Endothelial cell of umbilical vein (primary cell): ENCODE data around the gene CENPB. TPM values are rescaled to one million over a fixed set of nuclear protein-coding genes. Genes with fewer than 3 reads are reported as not detected.

Experiments
- BruUV-seq: library from RNA; stranded (reverse); fragments of 400-500 nt; replicated peaks from 2 replicates; lab custom pipeline; 2021; lab: Mats Ljungman, UMichigan
- CTCF ChIA-PET: fragments of 300-600, 350-600 bp; sonication (Branson Sonifier 250); formaldehyde crosslinking; loops from one replicate; lab custom pipeline; 2021; ENCODE audit warnings: antibody characterized with exemption, inconsistent platforms; lab: Charles Lee
- POLR2A ChIA-PET: fragments of 300-600, 350-600 bp; sonication (Branson Sonifier 250); formaldehyde crosslinking; loops from one replicate; lab custom pipeline; 2021; ENCODE audit warnings: antibody characterized with exemption, inconsistent platforms; lab: Charles Lee
- DNase-seq: peaks from one replicate; pipeline ENCODE4 v3.0.0-alpha.2; 2011; ENCODE audit warnings: low read depth, low spot score
- FAIRE-seq: peaks from 2 replicates; lab custom pipeline; 2011; peaks lifted over from hg19 to GRCh38; lab: Jason Lieb, UNC
- H2AFZ ChIP-seq: 2 replicates; pipeline ENCODE4 v1.6.0; 2012; ENCODE audit warnings: low read depth, low read length, control low read depth, inconsistent platforms
- H3K27ac ChIP-seq: 2 replicates; pipeline ENCODE4 v1.5.1; 2011; ENCODE audit warnings: low read depth, mild to moderate bottlenecking, control low read depth, low read length, moderate library complexity; ENCODE audit not compliant: insufficient read depth
- H3K27me3 ChIP-seq, 2 experiments: 2 replicates each; pipeline versions ENCODE4 v1.6.0 to v1.6.1; 2011; ENCODE audit warnings: low read length in 2 of 2, mixed read lengths in 1 of 2; ENCODE audit not compliant: control insufficient read depth in 2 of 2, insufficient read depth in 2 of 2
- H3K36me3 ChIP-seq, 2 experiments: 2 replicates in 1 of 2; 3 replicates in 1 of 2; pipeline ENCODE4 v1.5.1; 2011; ENCODE audit warnings: low read length in 2 of 2, mild to moderate bottlenecking in 1 of 2, moderate library complexity in 1 of 2; ENCODE audit not compliant: control insufficient read depth in 2 of 2, insufficient read depth in 2 of 2; ENCODE audit errors: extremely low read depth in 1 of 2
- H3K4me1 ChIP-seq: 3 replicates; pipeline ENCODE4 v1.5.1; 2011; ENCODE audit warnings: mild to moderate bottlenecking, low read length; ENCODE audit not compliant: control insufficient read depth, insufficient read depth; ENCODE audit errors: extremely low read depth
- H3K4me2 ChIP-seq: 2 replicates; pipeline ENCODE4 v1.6.1; 2011; ENCODE audit warnings: low read length, control low read depth, mixed read lengths; ENCODE audit not compliant: insufficient read depth
- H3K4me3 ChIP-seq, 3 experiments: fragments of 200-600 bp in 1 of 3; sonication (generic), shearing (Covaris generic) in 1 of 3; replicated peaks in 1 of 3; 2 replicates each; pipeline ENCODE4 v1.5.1; 2011 to 2016; ENCODE audit warnings: control low read depth in 3 of 3, low read length in 3 of 3, mild to moderate bottlenecking in 2 of 3, inconsistent platforms in 1 of 3, low read depth in 1 of 3, moderate library complexity in 1 of 3; ENCODE audit not compliant: insufficient read depth in 1 of 3
- H3K79me2 ChIP-seq: 2 replicates; pipeline ENCODE4 v1.6.0; 2012; ENCODE audit warnings: low read length, inconsistent platforms; ENCODE audit not compliant: control insufficient read depth, insufficient read depth
- H3K9ac ChIP-seq: replicated peaks from 2 replicates; pipeline ENCODE3; 2011; ENCODE audit warnings: low read length, control low read depth; ENCODE audit not compliant: insufficient read depth; ENCODE audit errors: extremely low read depth
- H3K9me1 ChIP-seq: replicated peaks from 3 replicates; pipeline ENCODE4 v1.6.0; 2011; ENCODE audit warnings: mild to moderate bottlenecking, low read length; ENCODE audit not compliant: control insufficient read depth, insufficient read depth; ENCODE audit errors: extremely low read depth
- H3K9me3 ChIP-seq: replicated peaks from 2 replicates; pipeline ENCODE4 v1.5.1; 2012; ENCODE audit warnings: low read length, inconsistent platforms; ENCODE audit not compliant: control insufficient read depth, insufficient read depth
- H4K20me1 ChIP-seq: replicated peaks from 2 replicates; pipeline ENCODE3; 2011; ENCODE audit warnings: mild to moderate bottlenecking, low read length; ENCODE audit not compliant: control insufficient read depth, insufficient read depth; ENCODE audit errors: extremely low read depth
- FOS ChIP-seq: IDR thresholded peaks from 2 replicates; pipeline ENCODE4 v1.6.1; 2011; ENCODE audit warnings: mild to moderate bottlenecking, low read length, moderate library complexity, borderline replicate concordance; ENCODE audit not compliant: insufficient read depth
- JUN ChIP-seq: IDR thresholded peaks from 2 replicates; pipeline ENCODE4 v1.6.1; 2011; ENCODE audit warnings: borderline replicate concordance, low read depth; ENCODE audit not compliant: insufficient read length, insufficient read depth
- dilution Hi-C: fragments of 300-500 bp; cut with MboI; formaldehyde crosslinking; loops from one replicate; pipeline ENCODE4 v1.15.0; 2019; ENCODE audit warnings: low sequenced_read_pairs; ENCODE audit not compliant: extremely low pct_ligation_motif_present
- intact Hi-C: fragments of 100-400 bp; cut with micrococcal nuclease; formaldehyde crosslinking; loops from one replicate; pipeline ENCODE4 v1.10.0; 2022
- polyA plus RNA-seq, 4 experiments: library from polyadenylated mRNA; depleted of rRNA in 3 of 4; stranded (reverse) in 3 of 4; unstranded in 1 of 4; fragments of >200 nt; gene quantifications; 2 replicates each; pipeline versions ENCODE4 v1.2.1 to v1.2.3, GENCODE V29; 2011 to 2012; ENCODE audit warnings: missing spikeins in 1 of 4
- total RNA-seq: library from RNA; stranded (reverse); gene quantifications from 2 replicates; pipeline ENCODE4 v1.2.3, GENCODE V29; 2021
- TF ChIP-seq, protein P1 (sequence below), 2 donors: IDR thresholded peaks; 1 replicate in 1 of 2; 2 replicates in 1 of 2; pipeline ENCODE4 v1.5.1; 2011; ENCODE audit warnings: low read length in 2 of 2, mild to moderate bottlenecking in 2 of 2, moderate library complexity in 2 of 2, control low read depth in 1 of 2, inconsistent platforms in 1 of 2, low read depth in 1 of 2; ENCODE audit not compliant: insufficient read depth in 1 of 2; ENCODE audit errors: extremely low read depth in 1 of 2

The CENPB gene
- total and polyA plus RNA-seq, 2 donors (not counting 3 experiments of a cell fraction or from before 2014, with no cell fraction given), result 30.4 to 90.3 TPM

DNA sequence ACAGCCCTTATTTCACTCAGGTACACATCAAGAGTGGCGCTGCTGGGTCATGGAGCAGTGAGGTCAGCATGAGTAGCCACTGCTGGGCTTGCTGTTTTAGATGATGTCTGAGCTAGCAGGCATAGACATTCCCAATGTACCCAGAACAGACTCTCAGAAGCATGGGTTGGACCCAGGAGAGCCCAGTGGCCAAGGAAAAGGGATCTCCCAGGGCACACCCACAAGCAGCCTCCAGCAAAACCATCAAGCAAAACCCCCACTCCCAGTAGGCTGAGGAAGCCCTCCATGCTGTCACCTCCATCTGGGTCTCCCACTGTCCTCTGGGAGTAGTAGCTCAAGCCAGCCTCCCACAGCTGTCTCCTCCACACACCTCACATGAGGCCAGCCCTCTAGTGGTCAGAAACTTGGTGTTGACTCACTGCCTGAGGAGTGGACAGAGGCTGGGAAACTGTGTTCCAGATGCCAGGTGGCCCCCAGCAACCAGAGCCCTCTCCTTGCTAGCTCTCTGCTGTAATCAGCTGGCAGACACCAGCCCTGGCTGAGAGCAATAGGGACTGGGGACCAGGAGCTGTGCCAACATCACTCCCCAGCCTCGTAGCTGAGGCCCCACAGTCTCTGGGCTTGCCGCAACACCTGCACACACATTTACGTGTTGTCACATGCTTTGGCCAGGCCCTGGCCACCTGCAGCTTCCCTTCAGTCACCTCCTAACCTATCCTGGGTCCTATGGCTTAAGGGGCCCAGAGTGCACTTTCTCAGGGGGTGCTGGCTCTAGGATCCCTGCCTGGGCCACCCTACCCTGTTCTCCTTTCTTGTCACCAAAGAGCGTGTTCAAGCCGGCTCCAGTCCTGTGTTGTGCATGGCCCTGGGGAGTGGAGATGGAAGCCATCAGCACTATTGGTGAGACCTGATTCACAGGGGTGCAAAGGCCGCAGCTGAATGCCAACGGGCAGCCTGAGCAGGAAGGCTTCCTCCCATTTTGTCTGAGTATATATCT, 31.9 kb upstream of the CENPB start:
- H3K9me1 ChIP-seq, result no peaks in the 10 kb centered on the region
- TF ChIP-seq, protein P1, sequence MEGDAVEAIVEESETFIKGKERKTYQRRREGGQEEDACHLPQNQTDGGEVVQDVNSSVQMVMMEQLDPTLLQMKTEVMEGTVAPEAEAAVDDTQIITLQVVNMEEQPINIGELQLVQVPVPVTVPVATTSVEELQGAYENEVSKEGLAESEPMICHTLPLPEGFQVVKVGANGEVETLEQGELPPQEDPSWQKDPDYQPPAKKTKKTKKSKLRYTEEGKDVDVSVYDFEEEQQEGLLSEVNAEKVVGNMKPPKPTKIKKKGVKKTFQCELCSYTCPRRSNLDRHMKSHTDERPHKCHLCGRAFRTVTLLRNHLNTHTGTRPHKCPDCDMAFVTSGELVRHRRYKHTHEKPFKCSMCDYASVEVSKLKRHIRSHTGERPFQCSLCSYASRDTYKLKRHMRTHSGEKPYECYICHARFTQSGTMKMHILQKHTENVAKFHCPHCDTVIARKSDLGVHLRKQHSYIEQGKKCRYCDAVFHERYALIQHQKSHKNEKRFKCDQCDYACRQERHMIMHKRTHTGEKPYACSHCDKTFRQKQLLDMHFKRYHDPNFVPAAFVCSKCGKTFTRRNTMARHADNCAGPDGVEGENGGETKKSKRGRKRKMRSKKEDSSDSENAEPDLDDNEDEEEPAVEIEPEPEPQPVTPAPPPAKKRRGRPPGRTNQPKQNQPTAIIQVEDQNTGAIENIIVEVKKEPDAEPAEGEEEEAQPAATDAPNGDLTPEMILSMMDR (IDR thresholded peaks at IDR 0.05; ENCODE audit: extremely low read depth in 1 of 2, insufficient read depth in 1 of 2, low read depth in 1 of 2, low read length in 2 of 2), result peak; percentile 80 to 81
- no peak for TF ChIP-seq JUN
- peak; percentile 22 for TF ChIP-seq FOS
- dilution Hi-C loops, result no loop called here
- ChIA-PET CTCF (interaction anchor here (0.6 to 5.1 kb wide), 21 partner anchors 17 to 1001 kb away, joined by 3 to 214 read pairs (median 8); partner anchors contain the start of genes ADISSP, CDC25B, CENPB and SPEF1), POLR2A (interaction anchor here (0.7 to 1.0 kb wide), 4 partner anchors 31 to 1014 kb away, joined by 3 to 7 read pairs (median 5); partner anchors contain the start of gene CENPB)
- no peaks in the 10 kb centered on the region for H4K20me1 ChIP-seq
- intact Hi-C loops, result loop anchor here (1.0 kb wide), 1 partner anchor 65 kb away; no protein-coding TSS in a partner anchor
- no TSS peak for BruUV-seq
- H3K79me2 ChIP-seq, result peaks cover 4% of the 10 kb centered on the region
- H3K4me1 ChIP-seq, result peaks cover 7% of the 10 kb centered on the region
- H3K4me3 ChIP-seq, result no peak overlapping the region
- peaks cover 0 to 2% of the 10 kb centered on the region in 2 experiments for H3K36me3 ChIP-seq
- no peak overlapping the region for H3K9ac ChIP-seq
- H2AFZ ChIP-seq, result no peak overlapping the region
- H3K27ac ChIP-seq, result no peak overlapping the region
- FAIRE-seq (peak; percentile 90), DNase-seq (peak; percentile 69)
- no peaks in the 10 kb centered on the region for H3K27me3 ChIP-seq
- no peak overlapping the region for H3K4me2 ChIP-seq
- H3K9me3 ChIP-seq, result no peaks in the 10 kb centered on the region
